Amniotic epithelial cell (primary cell): ENCODE results near the gene MMP25.
A peak's percentile ranks its signal among the peaks of the same experiment; 100 is the strongest.

ENCODE experiments used
- DNase-seq: peaks from one replicate; pipeline ENCODE4 v3.0.0-alpha.2; 2010; ENCODE audit warnings: low read depth

The MMP25 gene

DNA sequence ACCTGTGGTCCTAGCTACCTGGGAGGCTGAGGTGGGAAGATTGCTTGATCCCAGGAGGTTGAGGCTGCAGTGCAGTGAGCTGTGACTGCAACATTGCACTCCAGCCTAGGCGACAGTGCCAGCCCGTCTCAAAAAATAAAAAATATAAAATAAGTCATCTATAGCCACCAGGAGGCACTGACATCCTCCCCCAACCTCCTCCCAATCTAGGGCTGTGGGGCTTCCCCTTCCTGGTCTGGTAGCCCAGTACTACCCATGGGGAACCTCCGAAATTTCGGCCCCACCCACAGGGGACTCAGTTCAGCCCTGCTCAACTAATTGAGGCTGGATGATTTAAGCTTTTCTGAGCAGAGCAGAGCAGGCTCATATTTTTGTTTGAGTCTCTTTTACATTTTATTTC is 49.5 kb downstream of the MMP25 start:
- no peak for DNase-seq

DNA sequence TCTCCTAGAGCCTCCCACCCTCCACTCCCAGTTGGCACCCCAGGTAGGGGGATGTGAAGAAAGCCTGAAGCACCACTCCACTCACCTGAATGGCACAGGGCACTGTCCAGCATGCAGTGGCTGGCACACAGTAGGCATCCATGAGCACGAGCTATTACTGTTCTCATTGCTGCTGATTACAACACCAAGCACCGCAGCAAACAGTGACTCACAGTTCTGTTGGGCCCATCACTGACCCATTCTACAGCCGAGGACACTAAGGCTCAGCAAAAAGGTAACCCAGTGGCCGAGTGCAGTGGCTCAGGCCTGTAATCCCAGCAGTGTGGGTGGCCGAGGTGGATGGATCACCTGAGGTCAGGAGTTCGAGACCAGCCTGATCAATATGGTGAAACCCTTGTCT is 50.0 kb downstream of the MMP25 start:
- no peak for DNase-seq

DNA sequence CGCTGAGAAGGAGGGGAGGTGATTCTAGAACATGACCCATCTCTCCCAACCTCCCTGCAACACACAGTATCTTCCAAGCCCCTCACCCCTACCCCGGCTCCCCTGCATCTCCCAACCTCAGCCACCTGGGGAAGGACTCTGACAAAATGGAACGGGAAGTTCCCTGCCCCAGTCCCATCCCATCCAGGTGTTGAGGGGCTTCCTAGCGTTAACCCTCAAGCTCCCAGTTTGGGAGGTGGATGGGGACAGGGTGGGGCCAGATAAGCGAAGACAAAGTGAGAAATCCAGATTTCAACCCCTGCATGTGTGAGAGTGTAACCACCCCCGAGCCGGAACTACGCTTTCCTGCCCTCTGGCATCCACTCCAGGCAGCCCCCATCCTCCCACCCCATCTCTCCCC is 50.9 kb downstream of the MMP25 start:
- no peak for DNase-seq

DNA sequence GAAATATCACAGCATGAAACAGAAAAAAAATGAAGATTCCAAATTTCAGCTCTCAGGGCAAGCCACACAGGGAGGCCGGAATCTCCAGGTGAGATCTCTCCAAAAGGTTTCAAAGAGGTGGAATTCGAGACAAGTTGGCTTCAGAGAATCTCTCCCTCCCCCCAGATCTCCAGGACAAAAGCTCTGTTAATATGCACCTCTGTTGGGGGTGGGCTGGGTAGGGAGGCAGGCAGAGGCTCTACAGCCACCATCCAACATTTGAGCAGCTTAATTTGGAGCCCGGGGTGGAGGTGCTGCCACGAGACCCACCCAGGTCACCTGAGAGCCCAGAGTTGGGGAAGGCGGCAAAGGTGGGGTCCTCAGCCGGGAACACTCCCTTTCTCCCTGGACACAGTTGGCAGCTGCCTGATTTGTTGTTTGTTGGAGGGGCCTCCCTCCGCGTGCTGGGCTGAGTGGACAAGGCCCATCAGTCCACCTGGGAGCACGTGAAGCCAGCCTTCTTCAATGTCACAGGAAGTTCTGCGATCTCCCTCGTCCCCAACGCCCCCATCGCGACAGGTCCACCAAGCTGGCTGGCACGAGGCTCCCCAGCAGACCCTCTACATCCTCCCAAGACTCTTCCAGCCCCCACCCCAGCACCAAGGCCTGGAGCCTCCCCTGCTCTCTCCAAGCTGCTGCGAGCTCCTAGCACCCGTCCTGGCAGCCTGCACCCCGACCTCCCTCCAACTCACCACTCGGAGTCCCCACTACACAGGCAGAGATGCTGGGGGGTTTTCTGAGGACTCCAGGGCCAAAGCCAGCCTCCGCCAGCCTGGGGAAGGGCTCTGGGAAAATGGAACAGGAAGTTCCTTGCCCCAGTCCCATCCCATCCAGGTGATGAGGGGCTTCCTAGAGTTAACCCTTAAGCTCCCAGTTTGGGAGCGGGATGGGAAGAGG is 52.4 kb downstream of the MMP25 start, which contains the start of gene ZSCAN10:
ZSCAN10 (minus strand) TSS at position 836 of the 936 bp plus-strand sequence. CDS start 6,357 bp downstream, outside the sequence.
- no peak for DNase-seq

DNA sequence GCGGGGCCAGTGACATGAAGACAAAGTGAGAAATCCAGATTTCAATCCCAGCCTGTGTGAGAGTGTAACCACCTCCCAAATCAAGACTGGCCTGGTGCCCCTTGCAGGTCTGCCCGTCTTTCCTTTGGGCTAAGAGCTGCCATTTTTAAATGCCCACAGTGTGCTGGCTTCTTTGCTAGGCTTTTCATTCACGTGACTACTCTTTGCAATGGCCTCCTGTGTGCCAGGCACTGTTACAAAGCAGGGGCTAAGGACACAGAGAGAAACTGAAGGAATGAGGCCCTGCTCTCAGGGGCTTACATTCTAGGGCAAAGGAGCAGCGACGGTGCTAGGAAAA is 53.0 kb downstream of the MMP25 start:
- no peak for DNase-seq

DNA sequence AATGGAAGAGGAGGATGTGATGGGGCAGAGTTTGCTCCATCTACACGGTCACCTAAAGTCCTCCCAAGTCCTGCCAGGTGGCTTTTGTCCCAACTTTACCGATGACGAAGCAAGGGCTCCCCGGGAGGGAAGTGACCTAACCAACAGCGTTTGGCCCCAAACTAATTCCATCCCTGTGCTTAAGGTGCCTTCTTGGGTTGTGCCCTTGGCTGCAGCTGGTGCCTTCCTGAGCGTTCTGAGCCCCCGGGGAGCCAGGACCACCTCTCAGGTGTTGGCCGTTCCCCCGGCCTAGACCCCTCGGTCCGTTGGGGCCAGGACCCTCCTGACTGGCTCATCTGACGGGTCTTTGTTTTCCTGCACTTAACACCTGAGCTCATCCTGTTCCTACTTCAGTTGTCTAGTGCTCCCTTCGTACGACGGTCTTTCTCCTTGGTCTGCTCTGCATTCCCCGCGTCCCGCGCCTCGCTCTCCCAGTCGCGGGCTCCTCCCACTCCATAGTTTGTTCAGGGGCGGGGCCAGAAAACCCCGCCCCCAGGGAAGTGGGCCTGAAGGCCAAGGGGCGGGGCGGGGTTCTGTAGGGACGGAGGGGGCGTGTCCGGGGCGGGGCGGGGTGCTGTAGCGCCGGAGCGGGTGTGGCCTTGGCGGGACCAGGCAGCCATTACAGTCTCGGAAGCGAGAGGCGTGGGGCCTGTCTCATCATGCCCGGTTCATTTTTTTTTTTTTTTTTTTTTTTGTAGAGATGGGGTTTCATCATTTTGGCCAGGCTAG is 53.6 kb downstream of the MMP25 start:
- peak; percentile 77 for DNase-seq

DNA sequence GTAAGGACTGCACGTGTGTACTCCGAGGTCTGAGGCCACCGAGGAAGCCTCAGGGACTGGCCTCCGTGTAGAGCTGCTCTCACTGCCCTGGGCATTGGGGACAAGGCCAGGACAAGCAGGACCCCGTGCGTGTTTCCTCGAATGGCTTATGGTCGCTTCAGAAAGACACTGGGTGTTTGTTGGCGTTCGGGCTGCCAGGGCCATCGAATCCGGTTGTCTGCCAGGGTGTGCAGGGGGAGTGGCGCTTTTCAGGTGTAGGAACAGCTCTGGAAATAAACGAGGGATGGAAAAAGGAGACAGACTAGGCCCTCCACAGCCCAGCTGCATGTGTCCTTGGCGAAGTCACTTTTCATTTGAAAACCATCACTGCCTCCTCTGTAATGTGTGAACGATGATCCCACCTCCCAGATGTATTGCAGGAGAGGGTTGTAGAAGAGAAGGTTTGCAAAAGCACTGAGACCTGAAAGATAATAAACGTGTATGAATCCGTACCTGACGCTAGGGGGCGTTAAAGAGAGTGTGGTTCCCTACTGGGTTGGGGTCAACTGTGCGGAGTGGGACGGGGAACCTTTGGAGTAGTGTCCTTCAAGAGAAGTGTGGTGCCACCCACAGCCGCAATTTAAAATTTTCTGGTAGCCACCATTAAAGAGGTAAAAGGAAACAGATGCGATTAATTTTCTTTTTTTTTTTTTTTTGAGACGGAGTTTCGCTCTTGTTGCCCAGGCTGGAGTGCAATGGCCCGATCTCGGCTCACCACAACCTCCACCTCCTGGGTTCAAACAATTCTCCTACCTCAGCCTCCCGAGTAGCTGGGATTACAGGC is 54.9 kb downstream of the MMP25 start:
- DNase-seq: peak; percentile 14

DNA sequence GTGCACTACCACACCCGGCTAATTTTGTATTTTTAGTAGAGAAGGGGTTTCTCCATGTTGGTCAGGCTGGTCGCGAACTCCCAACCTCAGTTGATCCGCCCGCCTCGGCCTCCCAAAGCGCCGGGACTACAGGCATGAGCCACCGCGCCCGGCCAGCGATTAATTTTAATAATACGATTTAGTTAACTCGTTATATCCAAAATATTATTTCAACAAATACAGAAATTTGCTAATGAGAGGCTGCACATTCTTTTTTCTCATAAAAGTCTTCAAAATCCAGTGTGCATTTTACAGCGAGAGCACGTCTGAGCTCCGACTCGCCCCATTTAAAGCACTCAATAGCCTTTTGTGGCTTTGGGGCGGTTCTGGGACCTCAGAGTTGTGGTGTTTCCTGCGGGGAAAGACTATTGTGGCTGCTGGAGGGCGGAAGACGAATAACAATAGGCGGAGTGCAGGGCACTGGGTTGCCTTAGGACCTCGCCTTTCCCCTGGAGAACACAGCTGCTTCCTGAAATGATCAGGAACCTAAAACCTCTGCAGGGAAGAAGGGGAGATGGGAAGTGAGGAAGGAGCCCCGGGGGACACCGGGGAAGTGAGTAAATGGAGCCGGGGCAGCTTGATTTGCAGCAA is 55.6 kb downstream of the MMP25 start:
- DNase-seq: no peak

DNA sequence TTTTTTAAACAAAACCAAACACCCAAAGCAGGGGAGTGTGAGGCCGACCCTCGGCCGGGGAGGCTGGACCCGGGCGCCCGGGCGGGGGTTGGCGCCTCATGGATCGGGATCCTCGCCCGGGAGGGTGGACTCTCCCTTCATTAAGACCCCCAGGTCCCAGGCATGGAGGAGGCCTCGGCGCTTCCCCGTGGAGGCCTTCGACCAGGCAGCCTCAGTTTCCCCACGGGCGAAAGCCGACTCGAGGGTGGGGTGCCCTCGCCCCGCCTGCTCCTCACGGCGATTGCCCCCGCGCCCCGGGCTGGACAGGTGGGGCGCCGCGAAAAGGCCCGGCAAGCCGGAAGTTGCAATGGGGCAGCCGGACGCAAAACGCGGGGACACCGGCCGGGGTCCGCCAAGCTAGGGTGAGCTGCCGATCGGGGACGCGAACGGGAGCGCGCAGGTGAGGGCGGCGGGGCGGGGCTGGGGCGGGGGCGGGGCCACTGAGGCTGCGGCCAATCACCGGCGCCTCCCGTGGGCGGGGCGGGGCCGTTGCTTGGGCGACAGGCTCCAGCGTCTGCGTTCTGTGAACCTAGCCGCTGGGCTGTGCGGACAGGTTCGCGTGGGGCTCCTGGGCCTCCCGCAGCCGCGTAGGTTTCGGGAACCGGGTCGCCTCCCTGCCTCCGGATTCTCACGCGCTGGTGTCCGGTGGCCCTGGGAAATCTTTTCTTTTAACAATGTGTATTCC is 60.0 kb downstream of the MMP25 start:
- peak; percentile 85 for DNase-seq
